Heart left ventricle (tissue), 13 donors: Measurements from ENCODE around the gene PCED1A.

Experiments used
- POLR2A ChIP-seq, 2 donors: fragments of 450-650 bp; IDR thresholded peaks; one replicate each; pipeline ENCODE4 v1.6.1; 2017; ENCODE audit warnings: antibody characterized with exemption in 2 of 2, mild to moderate bottlenecking in 2 of 2, moderate library complexity in 2 of 2
- TF ChIP-seq, protein P1 (sequence below), 12 donors: fragments of 200-600 bp; sonication (generic) in 4 of 12; IDR thresholded peaks; one replicate each; pipeline versions ENCODE4 v1.5.0 to v1.8.0; 2018 to 2022; ENCODE audit warnings: antibody characterized with exemption in 12 of 12, mild to moderate bottlenecking in 5 of 12
- donor health status: ischemic (EF 13 %, LVEDD 7.1; RV severe dilation, severe dysfunction).
- donor health status: DM: no; HTN: yes; CAD: no.
- donor health status: DM: no; HTN: no; CAD: no.
- donor health status: ischemic (EF 25% LVEDD 6.9; RV normal size, moderate dysfunction).
- donor health status: ischemic (EF 25% LVEDD 5.7; RV mildly dilated, moderate dysfunction).
- donor health status: ischemic (EF 35%, LVEDD 5.7; RV mildly dilated, moderate dysfunction).
- donor health status: nonischemic (EF 11% LVEDD 7.7; RV severe dilation, severe dysfunction).
- donor health status: DM: yes; HTN: yes; CAD: no.
- donor health status: PGD.
- donor health status: ischemic (EF 29% LVEDD 5.4; RV normal size, mild dysfunction).
- donor health status: nonischemic (EF 23%, LVEDD 6.1; RV moderate dilation, normal function).

DNA sequence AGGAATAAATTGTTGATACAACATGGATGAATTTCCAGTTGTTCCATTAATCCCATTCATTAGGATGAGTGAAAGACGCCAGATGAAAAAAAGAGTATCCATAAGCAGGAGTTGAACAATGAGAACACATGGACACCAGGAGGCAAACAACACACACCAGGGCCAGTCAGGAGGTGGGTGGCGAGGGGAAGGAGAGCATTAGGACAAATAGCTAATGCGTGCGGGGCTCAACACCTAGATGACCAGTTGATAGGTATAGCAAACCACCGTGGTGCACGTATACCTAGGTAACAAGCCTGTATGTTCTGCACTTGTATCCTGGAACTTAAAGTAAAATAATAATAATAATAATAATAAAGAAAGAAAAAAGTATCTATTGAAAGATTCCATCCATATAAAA, 11.1 kb downstream of the PCED1A start:
- TF ChIP-seq, protein P1, sequence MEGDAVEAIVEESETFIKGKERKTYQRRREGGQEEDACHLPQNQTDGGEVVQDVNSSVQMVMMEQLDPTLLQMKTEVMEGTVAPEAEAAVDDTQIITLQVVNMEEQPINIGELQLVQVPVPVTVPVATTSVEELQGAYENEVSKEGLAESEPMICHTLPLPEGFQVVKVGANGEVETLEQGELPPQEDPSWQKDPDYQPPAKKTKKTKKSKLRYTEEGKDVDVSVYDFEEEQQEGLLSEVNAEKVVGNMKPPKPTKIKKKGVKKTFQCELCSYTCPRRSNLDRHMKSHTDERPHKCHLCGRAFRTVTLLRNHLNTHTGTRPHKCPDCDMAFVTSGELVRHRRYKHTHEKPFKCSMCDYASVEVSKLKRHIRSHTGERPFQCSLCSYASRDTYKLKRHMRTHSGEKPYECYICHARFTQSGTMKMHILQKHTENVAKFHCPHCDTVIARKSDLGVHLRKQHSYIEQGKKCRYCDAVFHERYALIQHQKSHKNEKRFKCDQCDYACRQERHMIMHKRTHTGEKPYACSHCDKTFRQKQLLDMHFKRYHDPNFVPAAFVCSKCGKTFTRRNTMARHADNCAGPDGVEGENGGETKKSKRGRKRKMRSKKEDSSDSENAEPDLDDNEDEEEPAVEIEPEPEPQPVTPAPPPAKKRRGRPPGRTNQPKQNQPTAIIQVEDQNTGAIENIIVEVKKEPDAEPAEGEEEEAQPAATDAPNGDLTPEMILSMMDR (IDR thresholded peaks at IDR 0.05) = no peak
- TF ChIP-seq POLR2A (IDR thresholded peaks at IDR 0.05) = no peak
